Hematopoietic multipotent progenitor cell treated with erythropoietin and hydrocortisone succinate and interleukin-3 and kit ligand, for 15 days (in vitro differentiated cells): ENCODE results near the gene PDCD2L.
"Not testable (repeated sequence)": the region's sequence is repeated elsewhere in the genome, so short reads cannot be mapped to it uniquely, and the experiment has no call there.

Experiments
- DNase-seq: peaks from one replicate; pipeline ENCODE4 v3.0.0-alpha.2; 2015; ENCODE audit warnings: low spot score

PDCD2L gene

DNA sequence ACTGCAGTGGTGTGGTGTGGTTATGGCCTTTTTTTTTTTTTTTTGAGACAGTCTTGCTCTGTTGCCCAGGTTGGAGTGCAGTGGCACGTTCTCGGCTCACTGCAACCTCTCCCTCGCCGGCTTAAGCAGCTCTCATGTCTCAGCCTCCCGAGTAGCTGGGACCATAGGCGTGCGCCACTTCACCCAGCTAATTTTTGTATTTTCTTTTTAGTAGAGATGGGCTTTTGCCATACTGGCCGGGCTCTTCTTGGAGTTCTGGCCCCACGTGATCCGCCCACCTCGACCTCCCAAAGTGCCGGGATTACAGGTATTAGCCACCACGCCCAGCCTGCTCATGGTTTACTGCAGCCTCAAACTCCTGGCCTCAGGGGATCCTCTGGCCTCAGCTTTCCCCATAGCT is 7.0 kb downstream of the PDCD2L start:
- DNase-seq: no peak

DNA sequence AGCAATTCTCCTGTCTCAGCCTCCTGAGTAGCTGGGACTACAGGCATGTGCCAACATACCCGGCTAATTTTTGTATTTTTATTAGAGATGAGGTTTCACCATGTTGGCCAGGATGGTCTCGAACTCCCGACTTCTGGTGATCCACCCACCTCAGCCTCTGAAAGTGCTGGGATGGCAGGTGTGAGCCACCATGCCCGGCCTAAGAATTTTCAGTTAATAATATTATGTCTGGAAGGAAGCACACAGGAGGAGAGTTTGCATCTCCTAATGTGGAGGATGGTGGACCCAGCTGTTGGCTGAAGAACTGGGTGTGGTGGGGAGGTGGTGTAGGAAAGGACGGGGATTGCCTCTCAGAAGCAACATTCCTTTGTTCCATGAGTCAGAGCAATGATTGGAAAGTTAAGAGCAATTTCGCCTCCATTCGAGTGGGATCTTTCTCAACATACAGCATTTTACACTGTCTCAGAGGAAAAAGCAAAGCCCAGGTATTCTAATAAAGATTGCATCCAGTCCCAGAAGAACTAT is 11.9 kb downstream of the PDCD2L start:
- no peak for DNase-seq

DNA sequence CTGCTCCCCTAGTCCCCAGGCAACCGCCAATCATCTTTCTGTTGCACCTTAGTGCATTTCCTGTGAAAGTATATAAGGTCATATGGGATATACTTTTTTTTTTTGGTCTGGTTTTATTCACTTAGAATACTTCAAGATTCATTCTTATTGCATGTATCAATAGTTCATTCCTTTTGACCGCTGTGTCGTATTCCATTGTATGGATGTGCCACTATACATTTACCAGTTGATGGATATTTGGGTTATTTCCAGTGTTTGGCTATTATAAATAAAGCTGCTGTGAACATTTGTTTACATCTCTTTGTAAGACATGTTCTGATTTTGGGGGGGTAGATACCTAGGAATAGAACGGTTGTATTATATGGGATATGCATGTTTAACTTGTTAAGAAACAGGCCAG is 14.1 kb downstream of the PDCD2L start:
- no peak for DNase-seq

DNA sequence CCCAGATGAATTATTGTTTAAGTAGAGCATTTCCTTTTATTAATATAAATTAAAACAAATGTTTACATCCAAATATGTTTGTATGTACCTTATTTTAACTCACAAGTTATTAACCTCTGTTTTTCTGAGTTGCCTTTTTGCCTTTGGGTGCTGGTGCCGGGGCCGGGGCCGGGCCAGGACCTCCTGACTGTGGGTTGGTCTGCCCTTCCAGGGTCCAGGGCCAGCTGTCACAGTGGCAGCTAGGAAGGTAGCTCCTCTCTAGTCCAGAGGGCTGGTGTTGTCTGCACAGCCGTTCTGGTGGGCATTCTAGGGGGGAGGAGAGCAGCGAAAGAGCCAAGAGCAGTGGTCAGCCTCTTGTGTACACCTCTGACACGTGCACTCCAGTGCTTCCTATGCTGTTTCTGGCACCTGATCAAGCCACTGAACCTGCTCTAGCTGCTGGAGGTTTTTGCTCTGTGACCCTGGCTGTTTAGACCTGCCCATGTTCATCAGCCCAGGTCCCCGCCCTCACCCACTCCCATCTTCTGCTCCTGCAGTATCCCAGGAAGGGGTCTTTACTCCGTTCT is 22.0 kb downstream of the PDCD2L start:
- no peak for DNase-seq

DNA sequence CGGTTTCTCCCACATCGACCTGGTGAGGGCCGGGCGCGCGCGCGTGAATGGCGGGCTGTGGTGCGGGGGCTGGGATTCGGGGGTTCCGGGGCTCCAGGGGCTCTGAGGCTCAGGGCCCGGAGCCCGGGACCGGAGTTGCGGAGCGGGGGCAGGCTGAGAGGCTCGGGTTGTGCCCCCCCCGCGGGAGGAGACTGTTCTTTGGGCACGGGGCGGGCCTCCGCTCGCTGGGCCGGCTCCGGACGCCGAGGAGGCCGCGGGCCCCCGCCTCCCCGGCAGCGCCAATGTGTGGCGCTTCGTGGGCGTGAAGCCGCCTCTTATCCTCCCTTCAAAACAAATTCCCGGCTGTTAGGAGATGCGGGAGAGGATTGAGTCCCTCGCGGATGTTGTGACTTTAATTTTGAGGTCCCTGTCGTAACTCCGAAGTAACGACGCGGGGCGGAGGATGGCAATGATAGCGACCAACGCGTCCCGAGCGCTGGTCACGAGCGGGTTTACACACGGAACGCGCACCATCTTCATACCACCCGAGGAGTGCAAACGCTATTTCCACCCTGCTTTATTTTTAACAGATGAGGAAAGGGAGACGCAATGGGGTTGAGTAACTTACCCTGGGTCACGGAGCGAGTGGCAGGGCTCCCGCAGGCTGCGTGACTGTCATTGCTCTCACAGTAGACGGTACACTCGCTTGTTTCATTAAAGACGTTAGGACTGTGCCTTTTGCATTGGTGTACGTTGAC is 24.5 kb downstream of the PDCD2L start:
- peak; percentile 50 for DNase-seq

DNA sequence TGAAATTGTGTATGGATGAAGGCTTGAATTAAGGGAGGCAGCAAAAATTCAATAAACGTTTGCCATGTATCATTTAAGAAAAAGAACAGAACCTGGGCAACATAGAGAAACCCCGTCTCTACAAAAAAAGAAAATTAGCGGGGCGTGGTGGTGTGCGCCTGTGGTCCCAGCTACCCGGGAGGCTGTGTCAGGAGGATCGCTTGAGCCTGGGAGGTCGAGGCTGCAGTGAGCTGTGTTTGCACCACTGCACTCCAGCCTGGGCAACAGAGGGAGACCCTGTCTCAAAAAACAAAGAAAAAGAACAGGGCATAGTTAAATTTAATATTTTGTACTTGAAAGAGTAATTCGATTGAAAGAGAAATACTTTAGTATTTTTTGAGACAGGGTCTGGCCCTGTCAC is 25.4 kb downstream of the PDCD2L start:
- DNase-seq: no peak

DNA sequence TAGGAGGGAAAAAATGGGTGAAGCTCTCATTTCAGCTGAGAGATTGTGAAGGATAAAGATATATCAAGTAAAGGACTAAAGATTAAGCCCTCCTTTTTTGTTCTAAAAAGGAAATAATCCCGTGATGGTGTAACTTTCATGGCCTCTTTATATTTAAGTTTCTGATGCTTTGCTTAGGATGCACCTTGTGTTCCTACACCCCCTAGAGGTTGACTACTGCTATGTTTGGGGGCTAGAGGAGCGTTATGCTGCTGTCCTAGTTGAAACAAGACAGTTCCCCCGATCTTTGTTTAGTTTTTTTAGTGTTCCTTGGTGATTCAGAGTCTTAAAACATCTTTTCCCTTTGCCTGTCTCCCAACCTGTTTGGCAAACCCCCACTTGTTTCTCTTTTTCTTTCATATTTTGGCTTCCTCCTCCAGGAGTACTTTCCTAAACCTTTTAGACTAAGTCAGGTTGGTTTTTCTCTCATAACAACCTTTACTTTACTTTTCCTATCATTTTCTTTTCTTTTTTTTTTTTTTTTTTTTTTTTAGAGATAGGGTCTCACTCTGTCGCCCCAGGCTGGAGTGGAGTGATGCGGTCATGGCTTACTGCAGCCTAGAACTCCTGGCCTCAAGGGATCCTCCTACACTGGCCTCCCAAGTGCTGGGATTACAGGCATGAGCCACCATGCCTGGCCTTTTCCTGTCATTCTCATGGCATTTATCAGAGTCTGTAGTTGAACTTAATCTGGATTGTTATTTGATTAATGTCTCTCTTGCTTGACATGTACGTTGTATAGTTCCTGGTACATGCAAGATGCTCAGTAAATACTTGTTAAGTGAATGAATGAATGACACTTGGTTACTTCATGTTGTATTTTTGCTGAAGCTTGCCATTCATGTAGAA is 26.8 kb downstream of the PDCD2L start:
- DNase-seq: peak; percentile 76

DNA sequence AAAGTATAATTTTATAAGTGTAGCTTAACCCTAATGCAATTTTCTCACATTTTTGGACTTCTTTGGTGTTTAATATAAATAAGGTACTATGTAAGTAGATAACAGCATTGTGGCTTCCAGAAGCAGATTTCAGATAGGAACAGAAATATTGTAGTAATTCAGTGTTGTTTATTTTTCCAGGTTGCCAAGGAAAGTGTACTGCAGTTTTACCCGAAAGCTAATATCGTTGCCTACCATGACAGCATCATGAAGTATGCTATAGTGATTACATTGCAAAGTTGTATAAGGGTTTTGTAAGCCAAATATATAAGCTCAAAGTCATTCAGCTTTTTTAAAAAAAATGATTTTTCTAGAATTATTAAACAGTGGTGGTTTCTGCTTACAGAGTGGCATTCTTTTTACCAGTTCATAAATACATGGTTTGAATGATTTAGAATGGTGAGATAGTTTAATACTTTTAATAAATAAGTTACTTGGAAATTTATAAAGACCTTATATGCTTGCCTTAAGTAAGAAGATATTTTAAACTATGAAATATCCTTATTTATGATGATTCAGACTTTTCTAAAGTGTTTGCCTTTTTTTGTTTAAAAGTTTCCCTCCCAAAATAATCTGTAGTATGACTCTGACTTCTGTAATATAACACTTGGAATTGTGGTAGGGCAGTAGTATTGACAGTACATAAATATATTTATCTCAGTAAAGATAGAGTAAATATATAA is 27.6 kb downstream of the PDCD2L start:
- no peak for DNase-seq

DNA sequence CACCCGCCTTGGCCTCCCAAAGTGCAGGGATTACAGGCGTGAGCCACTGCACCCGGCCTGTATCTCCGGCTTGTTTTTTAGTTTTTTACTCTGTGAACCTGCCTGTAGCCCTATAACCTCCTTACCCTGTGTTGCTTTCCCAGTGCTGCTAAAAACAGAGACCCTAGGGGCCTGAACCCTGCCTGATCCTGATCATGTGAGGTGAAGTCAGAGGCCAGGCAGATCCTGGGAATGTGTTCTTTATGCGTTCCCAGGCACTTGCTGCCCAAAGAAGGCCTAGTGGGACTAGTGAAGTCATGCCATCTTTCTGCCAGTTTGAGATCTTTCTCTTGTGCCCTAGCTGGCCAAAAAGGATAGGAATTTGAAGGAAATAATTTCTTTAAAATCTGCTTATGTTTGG is 28.6 kb downstream of the PDCD2L start:
- DNase-seq: no peak

DNA sequence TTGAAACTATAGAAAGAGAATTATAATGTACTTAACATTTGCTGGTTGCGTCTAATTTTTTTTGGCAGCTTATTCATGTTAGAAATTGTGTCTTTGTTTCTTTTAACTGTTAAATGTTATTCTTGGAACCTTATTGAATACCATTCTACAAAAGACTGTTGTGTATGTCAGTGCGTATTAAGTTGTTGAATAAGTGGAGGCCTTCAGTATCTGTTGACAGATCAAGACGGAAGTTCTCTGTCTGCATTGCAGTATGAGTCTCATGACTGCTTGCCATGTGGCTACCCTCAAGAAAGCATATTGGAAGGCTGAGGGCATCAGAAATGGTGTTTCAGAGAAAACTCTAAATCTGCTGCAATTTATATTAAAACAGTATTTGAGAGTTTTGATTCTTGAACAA is 32.5 kb downstream of the PDCD2L start:
- DNase-seq: no peak

DNA sequence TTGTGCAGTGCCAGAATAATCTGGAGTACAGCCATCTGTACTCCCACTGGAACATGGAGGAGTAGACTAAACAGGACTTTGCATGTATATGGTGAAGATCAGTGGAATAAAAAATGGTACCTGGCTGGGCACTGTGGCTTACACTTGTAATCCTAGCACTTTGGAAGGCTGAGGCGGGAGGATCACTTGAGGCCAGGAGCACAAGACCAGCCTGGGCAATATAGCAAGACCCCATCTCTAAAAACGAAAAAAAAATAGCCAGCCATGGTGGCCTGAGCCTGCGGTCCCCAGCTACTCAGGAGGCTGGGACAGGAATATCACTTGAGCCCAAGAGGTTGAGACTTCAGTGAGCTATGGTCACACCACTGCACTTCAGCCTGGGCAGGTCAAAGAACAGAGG is 44.0 kb downstream of the PDCD2L start:
- no peak for DNase-seq

DNA sequence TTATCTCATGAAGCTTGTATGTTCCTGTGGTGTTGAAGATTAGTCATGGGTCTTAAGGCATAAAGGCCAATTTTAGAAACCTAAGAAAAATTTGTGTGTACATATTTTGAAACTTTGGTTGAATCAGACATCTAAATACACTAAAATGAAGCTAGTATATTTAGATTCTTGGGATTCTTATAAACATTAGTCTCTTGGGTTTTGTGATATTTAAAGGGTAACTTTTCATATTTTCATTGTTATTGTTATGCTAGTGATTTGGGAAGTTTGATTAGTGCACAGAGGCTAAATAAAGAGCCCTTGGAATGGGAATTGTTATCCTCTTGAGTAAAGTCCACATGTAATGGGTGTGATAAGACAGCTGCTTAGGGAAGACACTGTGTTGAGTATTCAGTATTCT is 48.5 kb downstream of the PDCD2L start:
- DNase-seq: no peak

DNA sequence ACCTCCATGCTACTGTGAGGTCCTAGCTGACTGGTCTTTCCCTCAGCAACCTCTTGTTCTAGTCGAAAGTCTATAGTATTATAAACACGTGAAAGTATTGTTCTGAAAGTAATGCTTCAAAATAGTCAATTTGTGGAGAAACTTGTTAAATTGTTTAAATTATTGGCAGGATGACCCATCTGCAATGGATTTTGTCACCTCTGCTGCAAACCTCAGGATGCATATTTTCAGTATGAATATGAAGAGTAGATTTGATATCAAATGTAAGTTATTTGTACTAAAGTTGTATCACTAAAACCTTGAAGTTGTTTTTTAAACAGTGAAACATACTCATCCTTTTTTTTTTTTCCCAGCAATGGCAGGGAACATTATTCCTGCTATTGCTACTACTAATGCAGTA is 49.9 kb downstream of the PDCD2L start:
- no peak for DNase-seq

DNA sequence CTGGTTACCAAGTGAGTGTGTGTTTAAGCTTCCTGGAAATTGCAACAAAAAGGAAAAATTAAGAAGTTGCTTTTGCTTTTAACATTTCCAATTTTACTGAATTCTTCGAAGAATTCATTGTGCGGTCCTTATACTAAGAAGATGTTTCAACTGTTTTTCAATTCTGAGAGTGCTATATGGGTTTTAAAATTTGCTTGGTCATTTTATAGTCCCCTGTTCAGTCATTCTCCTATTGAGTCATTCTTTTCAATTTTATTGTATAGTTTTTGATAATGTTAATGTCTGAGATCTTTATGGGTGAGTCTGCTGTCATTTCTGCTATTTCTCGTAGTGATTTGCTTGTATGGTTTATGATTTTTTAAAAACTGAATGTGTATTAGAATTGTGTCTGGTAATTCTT is 50.5 kb downstream of the PDCD2L start:
- DNase-seq: no peak

DNA sequence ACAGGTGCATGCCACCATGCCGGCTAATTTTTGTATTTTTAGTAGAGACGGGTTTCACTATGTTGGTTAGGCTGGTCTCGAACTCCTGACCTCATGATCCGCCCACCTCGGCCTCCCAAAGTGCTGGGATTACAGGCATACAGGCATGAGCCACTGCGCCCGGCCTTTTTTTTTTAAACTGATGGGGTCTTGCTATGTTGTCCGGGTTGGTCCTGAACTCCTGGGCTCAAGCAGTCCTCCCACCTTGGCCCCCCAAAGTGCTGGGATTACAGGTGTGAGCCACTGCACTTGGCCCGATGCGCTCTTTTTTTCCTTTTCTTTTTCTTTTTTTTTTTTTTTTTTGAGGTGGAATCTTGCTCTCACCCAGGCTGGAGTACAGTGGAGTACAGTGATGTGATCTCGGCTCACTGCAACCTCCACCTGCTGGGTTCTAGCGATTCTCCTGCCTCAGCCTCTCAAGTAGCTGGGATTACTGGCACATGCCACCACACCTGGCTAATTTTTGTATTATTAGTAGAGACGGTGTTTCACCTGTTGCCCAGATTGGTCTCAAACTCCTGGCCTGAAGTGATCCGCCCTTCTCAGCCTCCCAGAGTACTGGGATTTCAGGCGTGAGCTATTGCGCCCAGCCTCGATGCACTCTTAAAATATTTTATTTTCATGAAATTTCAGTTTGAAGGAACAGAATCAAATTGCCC is 51.7 kb downstream of the PDCD2L start:
- not testable (repeated sequence) for DNase-seq

DNA sequence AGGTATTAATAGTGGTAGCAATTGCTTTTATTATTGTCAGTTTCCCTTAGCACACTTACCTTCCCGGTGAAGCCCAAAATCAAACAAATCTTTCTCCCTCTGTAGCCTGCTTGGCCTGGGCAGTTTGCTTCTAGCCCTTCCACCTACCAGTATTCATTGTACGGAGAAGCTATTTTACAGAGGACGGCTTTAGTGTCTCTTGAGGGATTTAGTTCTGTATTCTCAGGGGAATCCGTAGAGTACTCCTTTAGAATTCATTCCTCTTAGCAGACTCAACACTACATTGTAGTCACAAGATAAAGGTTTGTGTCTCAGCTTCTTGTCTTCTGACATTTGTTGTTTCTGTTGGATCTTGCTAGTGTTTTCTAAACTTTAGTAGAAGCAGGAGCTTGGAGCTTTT is 53.2 kb downstream of the PDCD2L start:
- DNase-seq: no peak

DNA sequence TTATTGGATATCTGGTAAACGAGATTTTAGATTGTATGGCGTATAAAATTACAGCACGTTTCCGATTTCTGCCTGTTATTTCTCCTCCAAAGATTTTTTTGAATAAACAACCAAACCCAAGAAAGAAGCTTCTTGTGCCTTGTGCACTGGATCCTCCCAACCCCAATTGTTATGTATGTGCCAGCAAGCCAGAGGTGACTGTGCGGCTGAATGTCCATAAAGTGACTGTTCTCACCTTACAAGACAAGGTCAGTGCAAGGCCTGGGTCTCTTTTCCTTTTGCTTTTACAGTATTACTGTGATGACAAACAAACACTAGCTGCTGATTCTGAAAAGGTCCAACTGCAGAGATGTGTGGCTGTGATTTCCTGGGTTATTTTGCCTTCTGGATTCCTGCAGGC is 54.5 kb downstream of the PDCD2L start:
- DNase-seq: no peak

DNA sequence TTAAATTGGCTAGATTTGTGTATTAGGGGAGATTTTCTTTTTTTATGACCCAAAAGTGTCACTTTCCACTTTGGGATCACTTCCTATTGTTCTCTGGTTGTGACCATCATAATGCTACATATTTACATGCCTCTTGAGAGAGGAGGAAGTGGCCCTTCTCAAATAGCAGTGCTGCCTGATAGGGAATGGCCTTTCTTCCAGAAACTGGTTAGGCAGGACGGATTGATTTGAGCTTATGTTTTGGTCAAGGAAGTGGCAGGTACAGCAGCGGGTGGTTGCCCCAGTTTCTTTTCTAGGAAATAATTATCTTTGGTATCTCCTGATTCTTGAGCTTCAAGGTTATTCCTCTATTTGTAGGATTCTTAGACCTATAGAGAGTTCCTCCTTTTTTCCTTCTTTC is 55.4 kb downstream of the PDCD2L start:
- DNase-seq: no peak

DNA sequence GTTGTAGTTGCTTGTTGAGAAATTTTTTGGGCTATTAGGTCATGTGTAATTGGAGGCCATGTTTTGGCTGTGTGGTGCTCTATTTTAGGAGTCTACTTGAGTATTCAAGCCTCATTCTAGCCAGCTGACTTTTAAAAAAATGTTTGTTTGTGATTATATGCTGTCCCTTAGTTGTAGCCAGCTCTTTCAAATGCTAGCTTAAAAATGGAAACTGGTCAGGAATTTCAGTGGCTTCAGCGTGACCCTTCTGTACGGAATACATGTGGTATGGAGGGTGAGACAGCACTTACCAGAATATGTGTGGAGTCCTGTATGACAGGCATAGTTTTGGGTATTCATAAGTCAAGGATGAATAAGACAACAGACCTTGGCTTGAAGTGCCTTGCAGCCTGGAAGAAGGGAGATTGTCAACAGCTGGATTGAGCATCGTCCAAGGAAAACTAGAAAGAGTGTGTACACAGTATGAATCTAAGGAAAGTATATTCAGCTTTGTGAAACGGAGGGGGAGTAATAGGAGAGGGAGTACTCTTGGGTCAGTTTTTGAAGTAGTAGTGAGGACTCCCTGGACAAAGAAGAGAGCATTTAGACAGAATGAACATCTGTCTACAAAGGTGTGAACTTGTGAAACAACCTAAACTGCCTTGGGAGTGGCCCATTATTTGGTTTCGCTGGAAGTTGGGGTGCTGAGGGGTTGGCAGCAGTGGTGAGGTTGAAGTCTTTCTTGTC is 57.3 kb downstream of the PDCD2L start:
- DNase-seq: no peak

DNA sequence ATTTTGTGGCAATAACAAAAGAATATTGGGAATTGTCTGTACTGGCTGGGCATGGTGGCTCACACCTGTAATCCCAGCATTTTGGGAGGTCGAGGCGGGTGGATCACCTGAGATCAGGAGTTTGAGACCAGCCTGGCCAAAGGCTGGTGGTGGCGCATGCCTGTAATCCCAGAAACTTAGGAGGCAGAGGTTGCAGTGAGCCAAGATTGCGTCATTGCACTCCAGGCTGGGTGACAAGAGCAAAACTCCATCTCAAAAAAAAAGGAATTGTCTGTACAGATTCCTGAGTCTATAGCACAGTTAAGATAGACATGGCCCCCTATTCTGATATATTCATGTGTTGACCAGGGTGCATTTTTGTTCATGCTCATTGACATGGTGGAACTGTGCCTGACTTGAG is 60.6 kb downstream of the PDCD2L start:
- DNase-seq: not testable (repeated sequence)

DNA sequence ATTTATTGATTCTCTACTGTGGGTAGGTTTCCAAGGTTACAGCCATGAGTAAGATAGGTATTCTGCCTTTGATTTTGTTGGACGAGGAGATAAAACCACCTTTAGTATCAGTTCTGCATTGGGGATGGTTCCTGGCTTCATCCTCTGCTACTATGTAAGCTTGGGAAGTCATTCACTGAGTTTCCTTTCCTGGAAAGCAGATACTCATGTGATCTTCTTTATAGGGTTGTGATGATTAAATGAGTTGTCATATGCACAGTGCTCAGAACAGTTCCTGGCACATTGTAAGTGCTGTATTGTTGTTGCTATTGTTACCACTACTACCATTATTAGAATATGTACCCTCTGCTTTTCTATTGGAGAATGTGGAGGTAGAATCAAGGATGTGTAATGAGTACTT is 64.2 kb downstream of the PDCD2L start:
- DNase-seq: no peak
